A549 (cell line): Measurements from ENCODE around the gene LUZP1. TPM values are rescaled to one million over a fixed set of nuclear protein-coding genes. Genes with fewer than 3 reads are reported as not detected.

ENCODE experiments used
- ATAC-seq, 2 experiments: fragments of 200-7000 bp in 1 of 2; fragments of >200 bp in 1 of 2; cut with Nextera tagmentation in 1 of 2; cut with Tn5 transposase in 1 of 2; 3 replicates each; pipeline versions ENCODE4 v1.8.0 to v1.9.1; 2018 to 2020; ENCODE audit warnings: mild to moderate bottlenecking in 1 of 2, moderate library complexity in 1 of 2
- CTCF ChIA-PET: fragments of 300-600 bp; sonication (Branson Sonifier 250); formaldehyde crosslinking; extraction: SDS; loops from one replicate; lab custom pipeline; 2021; ENCODE audit warnings: antibody characterized with exemption, inconsistent platforms; lab: Yijun Ruan, JAX
- POLR2A ChIA-PET: fragments of 350-600 bp; formaldehyde crosslinking; extraction: SDS; loops from one replicate; lab custom pipeline; 2021; ENCODE audit warnings: antibody characterized with exemption, inconsistent platforms; lab: Yijun Ruan, JAX
- DNase-seq, 2 experiments: peaks; one replicate each; pipeline versions ENCODE4 v3.0.0 to v3.0.0-alpha.2; 2011 to 2016; ENCODE audit warnings: low read depth in 1 of 2, low spot score in 1 of 2
- FAIRE-seq: peaks from 2 replicates; lab custom pipeline; 2011; peaks lifted over from hg19 to GRCh38; lab: Jason Lieb, UNC
- H3K27ac ChIP-seq, 2 experiments: fragments of >200 bp; sonication (Bioruptor Twin); formaldehyde crosslinking; 3 replicates each; pipeline ENCODE4 v1.5.1; 2016 to 2017
- H3K4me1 ChIP-seq: fragments of >200 bp; sonication (Bioruptor Twin); formaldehyde crosslinking; 3 replicates; pipeline ENCODE4 v1.6.1; 2016
- H3K4me2 ChIP-seq: fragments of >200 bp; sonication (Bioruptor Twin); formaldehyde crosslinking; 3 replicates; pipeline ENCODE4 v1.6.1; 2016
- H3K4me3 ChIP-seq: fragments of >200 bp; sonication (Bioruptor Twin); formaldehyde crosslinking; 3 replicates; pipeline ENCODE4 v1.5.1; 2016
- H3K9me3 ChIP-seq: fragments of >200 bp; sonication (Bioruptor Twin); formaldehyde crosslinking; 3 replicates; pipeline ENCODE4 v1.6.1; 2016
- CBX2 ChIP-seq: fragments of 200-600 bp; sonication (generic); IDR thresholded peaks from 2 replicates; pipeline ENCODE4 v1.6.1; 2016; ENCODE audit warnings: low read depth, mild to moderate bottlenecking, borderline replicate concordance
- CEBPB ChIP-seq, 2 experiments: fragments of >200 bp in 1 of 2; sonication (Bioruptor Twin) in 1 of 2; formaldehyde crosslinking in 1 of 2; IDR thresholded peaks; 2 replicates each; pipeline ENCODE4 v1.6.1; 2012 to 2016
- CHD4 ChIP-seq: fragments of 200-600 bp; sonication (generic); IDR thresholded peaks from 2 replicates; pipeline ENCODE4 v1.6.1; 2016; ENCODE audit warnings: antibody characterized with exemption, mild to moderate bottlenecking, borderline replicate concordance
- E2F6 ChIP-seq: IDR thresholded peaks from 2 replicates; pipeline ENCODE4 v1.6.1; 2012; ENCODE audit warnings: low read depth, borderline replicate concordance
- EP300 ChIP-seq, 2 experiments: fragments of >200 bp; sonication (Bioruptor Twin); formaldehyde crosslinking; IDR thresholded peaks; 2 replicates in 1 of 2; 3 replicates in 1 of 2; pipeline ENCODE4 v1.6.1; 2016 to 2017
- HES2 ChIP-seq: fragments of >200 bp; sonication (Bioruptor Twin); formaldehyde crosslinking; IDR thresholded peaks from 2 replicates; pipeline ENCODE4 v1.6.1; 2016
- HEYL ChIP-seq: fragments of 250-450 bp; sonication (Bioruptor Pico); IDR thresholded peaks from 2 replicates; pipeline ENCODE4 v1.8.0; 2021; ENCODE audit warnings: mild to moderate bottlenecking, moderate library complexity
- HOXB13 ChIP-seq: fragments of 250-450 bp; sonication (Bioruptor Pico); IDR thresholded peaks from 2 replicates; pipeline ENCODE4 v1.5.0; 2020; ENCODE audit warnings: low read depth, mild to moderate bottlenecking, moderate library complexity
- HOXB5 ChIP-seq: fragments of 250-450 bp; sonication (Bioruptor Pico); IDR thresholded peaks from 2 replicates; pipeline ENCODE4 v1.5.0; 2020; ENCODE audit warnings: mild to moderate bottlenecking, moderate library complexity
- JUN ChIP-seq, 2 experiments: fragments of >200 bp; sonication (Bioruptor Twin); formaldehyde crosslinking; IDR thresholded peaks; 2 replicates in 1 of 2; 3 replicates in 1 of 2; pipeline ENCODE4 v1.6.1; 2016 to 2017
- JUNB ChIP-seq: fragments of >200 bp; sonication (Bioruptor Twin); formaldehyde crosslinking; IDR thresholded peaks from 2 replicates; pipeline ENCODE4 v1.6.1; 2016
- MAFK ChIP-seq: fragments of 450-650 bp; IDR thresholded peaks from 2 replicates; pipeline ENCODE4 v1.6.1; 2014; ENCODE audit not compliant: partially characterized antibody
- MAX ChIP-seq: IDR thresholded peaks from 2 replicates; pipeline ENCODE4 v1.6.1; 2012
- PHF8 ChIP-seq: fragments of 200-600 bp; sonication (generic); IDR thresholded peaks from 2 replicates; pipeline ENCODE4 v1.6.1; 2016; ENCODE audit warnings: low read depth, mild to moderate bottlenecking, antibody characterized with exemption, moderate library complexity, borderline replicate concordance
- POLR2AphosphoS2 ChIP-seq: conservative IDR thresholded peaks from 2 replicates; pipeline ENCODE4 v1.6.1; 2012; ENCODE audit warnings: low read length, improper control_type of control experiment, inconsistent platforms
- RAD21 ChIP-seq, 2 experiments: fragments of >200 bp in 1 of 2; sonication (Bioruptor Twin) in 1 of 2; formaldehyde crosslinking in 1 of 2; IDR thresholded peaks in 1 of 2; conservative IDR thresholded peaks in 1 of 2; 2 replicates in 1 of 2; 3 replicates in 1 of 2; pipeline ENCODE4 v1.6.1; 2012 to 2018; ENCODE audit warnings: inconsistent platforms in 1 of 2
- RNF2 ChIP-seq: fragments of 200-600 bp; sonication (generic); IDR thresholded peaks from 2 replicates; pipeline ENCODE4 v1.6.1; 2016; ENCODE audit warnings: low read depth, mild to moderate bottlenecking, antibody characterized with exemption, moderate library complexity, borderline replicate concordance
- SMC3 ChIP-seq: fragments of >200 bp; sonication (Bioruptor Twin); formaldehyde crosslinking; IDR thresholded peaks from 3 replicates; pipeline ENCODE4 v1.6.1; 2018; ENCODE audit warnings: inconsistent platforms
- USF2 ChIP-seq: fragments of 450-650 bp; IDR thresholded peaks from 2 replicates; pipeline ENCODE4 v1.6.1; 2014; ENCODE audit warnings: antibody characterized with exemption
- ZFP36 ChIP-seq: fragments of 450-650 bp; IDR thresholded peaks from 2 replicates; pipeline ENCODE4 v1.6.1; 2014; ENCODE audit warnings: borderline replicate concordance; ENCODE audit not compliant: partially characterized antibody
- ZNF302 ChIP-seq: fragments of 250-450 bp; sonication (Bioruptor Pico); IDR thresholded peaks from 2 replicates; pipeline ENCODE4 v1.9.0; 2021; ENCODE audit warnings: inconsistent platforms, mild to moderate bottlenecking, moderate library complexity
- ZSCAN20 ChIP-seq: fragments of 250-450 bp; sonication (Bioruptor Pico); IDR thresholded peaks from 2 replicates; pipeline ENCODE4 v1.8.0; 2022; ENCODE audit warnings: mild to moderate bottlenecking, moderate library complexity
- WGBS: methylation state at CpG from one replicate; pipeline ENCODE4 v1.1.6; 2017; ENCODE audit errors: missing lambda C conversion rate; 5-methylcytosine and 5-hydroxymethylcytosine counted together
- polyA plus RNA-seq, 4 experiments: library from polyadenylated mRNA; depleted of rRNA in 3 of 4; stranded (reverse); fragments of >200 nt; fragmentation: RNase III in 1 of 4; extraction: RNeasy Plus Mini Kit Qiagen cat#74134 plus additional on column Dnase treatment in 1 of 4; gene quantifications; 2 replicates in 3 of 4; 3 replicates in 1 of 4; pipeline ENCODE4 v1.2.3, GENCODE V29; 2011 to 2017
- TF ChIP-seq, protein P1 (sequence below): IDR thresholded peaks from 2 replicates; pipeline ENCODE4 v1.6.1; 2012

LUZP1 gene
- polyA plus RNA-seq, 2 of the 4 experiments (the other 2 are of a cell fraction): 18.2 to 26.2 TPM

DNA sequence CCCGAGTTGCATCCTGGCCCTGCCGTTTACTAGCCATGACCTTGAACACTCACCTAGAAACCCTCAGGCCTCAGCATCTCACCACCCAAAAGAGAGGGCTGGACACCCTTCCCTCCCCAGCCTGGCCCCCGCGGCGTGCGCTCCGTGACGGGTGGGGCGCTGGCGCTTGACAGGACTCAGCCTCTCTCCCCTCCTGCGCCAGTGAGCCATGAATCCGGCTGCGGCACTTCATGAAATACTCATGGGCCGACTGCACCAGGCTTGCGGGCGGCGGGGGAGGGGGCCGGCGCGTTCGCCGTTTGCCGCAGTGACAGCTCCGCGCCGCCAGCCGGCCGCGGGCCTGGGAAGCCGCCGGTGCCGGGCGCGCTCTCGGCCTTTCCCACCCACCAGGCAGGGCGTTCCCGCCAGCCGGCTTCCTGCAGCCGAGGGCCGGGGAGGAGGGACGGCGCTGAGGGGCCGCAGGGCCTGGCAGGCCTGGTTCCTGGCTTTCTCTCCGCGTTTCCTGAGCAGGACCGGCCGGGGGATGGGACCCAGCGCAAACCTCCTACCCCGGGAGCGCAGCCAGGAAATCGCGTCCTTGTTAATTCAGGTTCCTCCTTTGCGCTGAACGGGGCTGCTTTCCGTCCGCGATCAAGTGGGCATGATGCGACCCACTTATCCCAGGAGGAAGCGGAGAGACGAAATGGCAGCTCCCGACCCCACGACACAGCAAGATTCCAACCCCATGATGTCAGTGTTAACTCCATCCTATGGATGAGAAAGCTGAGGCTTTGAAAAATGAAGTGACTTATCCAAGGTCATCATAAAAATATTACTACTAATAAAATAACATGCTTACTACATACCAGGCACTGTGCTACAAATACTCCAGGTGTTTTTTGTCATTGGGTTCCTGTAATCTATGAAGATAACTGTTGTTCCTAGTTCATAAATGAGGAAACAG is 9.1 kb upstream of the LUZP1 start:
- ChIA-PET POLR2A (interaction anchor here (0.9 to 1.1 kb wide), 2 partner anchors 9 to 11 kb away, joined by 3 to 4 read pairs; partner anchors contain the start of gene LUZP1), CTCF (interaction anchor here (0.5 to 12.2 kb wide), 5 partner anchors 6 to 201 kb away, joined by 3 to 203 read pairs (median 5); no protein-coding TSS in a partner anchor)
- Histone ChIP-seq H3K4me1 (peaks cover 20% of the 10 kb centered on the region), H3K4me2 (peak overlapping the region; percentile 86), H3K9me3 (no peaks in the 10 kb centered on the region), H3K27ac (peak overlapping the region; percentile 79 to 94), H3K4me3 (peak overlapping the region; percentile 41)
- TF ChIP-seq MAX (peak; percentile 65), HOXB5 (CRISPR knock-in tag) (0 out of 2 replicates have a peak, but pooled peaks have one; percentile 38), E2F6 (peak; percentile 75), PHF8 (0 out of 2 replicates have a peak, but pooled peaks have one; percentile 24), JUN (IDR thresholded peaks at IDR 0.05) (peak in 1 of 2 experiments; percentile 48; a peak in 1 of 5 replicates), CHD4 (no peak)
- FAIRE-seq (no peak), ATAC-seq (peak; percentile 83 to 85), DNase-seq (peak in 1 of 2 experiments; percentile 43)
- 27% methylated on average over 17 of the region's 62 CpGs for WGBS

DNA sequence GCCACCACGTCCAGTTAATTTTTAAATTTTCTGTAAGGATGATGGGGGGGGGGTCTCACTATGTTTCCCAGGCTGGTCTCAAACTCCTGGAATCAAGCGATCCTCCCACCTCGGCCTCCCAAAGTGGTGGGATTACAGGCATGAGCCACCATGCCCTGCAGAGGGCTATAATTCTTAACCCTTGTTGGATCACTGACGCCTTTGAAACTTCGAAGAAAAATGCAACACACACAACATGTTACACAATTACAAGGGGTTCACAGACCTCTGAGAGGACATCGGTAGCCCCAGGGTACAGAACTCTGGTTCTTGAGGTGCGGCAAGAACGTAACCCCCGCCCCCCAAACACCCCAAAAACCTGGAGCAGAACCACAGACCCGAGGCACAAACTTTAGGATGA is 8.4 kb upstream of the LUZP1 start:
- H3K4me3 ChIP-seq: peak overlapping the region; percentile 41
- H3K9me3 ChIP-seq: no peaks in the 10 kb centered on the region
- WGBS: 75% methylated on average over 10 of the region's 10 CpGs
- FAIRE-seq (no peak), DNase-seq (no peak), ATAC-seq (0 out of 6 replicates have a peak, but pooled peaks of 1 of the 2 experiments have one; percentile 10)
- H3K4me1 ChIP-seq: peaks cover 20% of the 10 kb centered on the region
- CTCF ChIA-PET: interaction anchor here (0.5 to 12.2 kb wide), 4 partner anchors 7 to 80 kb away, joined by 3 to 203 read pairs (median 44); no protein-coding TSS in a partner anchor
- peak overlapping the region; percentile 79 to 94 for H3K27ac ChIP-seq
- H3K4me2 ChIP-seq: peak overlapping the region; percentile 86
- TF ChIP-seq ZFP36 (no peak), ZSCAN20 (CRISPR knock-in tag) (no peak), EP300 (IDR thresholded peaks at IDR 0.05) (no peak), CHD4 (no peak), HOXB13 (CRISPR knock-in tag) (no peak), POLR2AphosphoS2 (no peak), ZNF302 (no peak), JUNB (no peak), MAFK (no peak), CEBPB (IDR thresholded peaks at IDR 0.05) (no peak), MAX (no peak), SMC3 (no peak), RAD21 (conservative IDR thresholded peaks at IDR 0.05 in 1 of 2, IDR thresholded peaks at IDR 0.05 in 1 of 2) (no peak), CBX2 (no peak), HES2 (no peak), RNF2 (no peak), HEYL (CRISPR knock-in tag) (no peak), USF2 (no peak)
- TF ChIP-seq, protein P1, sequence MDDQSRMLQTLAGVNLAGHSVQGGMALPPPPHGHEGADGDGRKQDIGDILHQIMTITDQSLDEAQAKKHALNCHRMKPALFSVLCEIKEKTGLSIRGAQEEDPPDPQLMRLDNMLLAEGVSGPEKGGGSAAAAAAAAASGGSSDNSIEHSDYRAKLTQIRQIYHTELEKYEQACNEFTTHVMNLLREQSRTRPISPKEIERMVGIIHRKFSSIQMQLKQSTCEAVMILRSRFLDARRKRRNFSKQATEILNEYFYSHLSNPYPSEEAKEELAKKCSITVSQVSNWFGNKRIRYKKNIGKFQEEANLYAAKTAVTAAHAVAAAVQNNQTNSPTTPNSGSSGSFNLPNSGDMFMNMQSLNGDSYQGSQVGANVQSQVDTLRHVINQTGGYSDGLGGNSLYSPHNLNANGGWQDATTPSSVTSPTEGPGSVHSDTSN: no peak
- POLR2A ChIA-PET: interaction anchor here (1.1 kb wide), 1 partner anchor 8 kb away, joined by 4 read pairs; the partner anchor contains the start of gene LUZP1
